Endothelial cell of umbilical vein (primary cell): ENCODE measurements around the gene LRSAM1. TPM values are rescaled to one million over a fixed set of nuclear protein-coding genes. Genes with fewer than 3 reads are reported as not detected.

Experiments used
- BruUV-seq: library from RNA; stranded (reverse); fragments of 400-500 nt; replicated peaks from 2 replicates; lab custom pipeline; 2021; lab: Mats Ljungman, UMichigan
- CTCF ChIA-PET: fragments of 300-600, 350-600 bp; sonication (Branson Sonifier 250); formaldehyde crosslinking; loops from one replicate; lab custom pipeline; 2021; ENCODE audit warnings: antibody characterized with exemption, inconsistent platforms; lab: Charles Lee
- POLR2A ChIA-PET: fragments of 300-600, 350-600 bp; sonication (Branson Sonifier 250); formaldehyde crosslinking; loops from one replicate; lab custom pipeline; 2021; ENCODE audit warnings: antibody characterized with exemption, inconsistent platforms; lab: Charles Lee
- DNase-seq: peaks from one replicate; pipeline ENCODE4 v3.0.0-alpha.2; 2011; ENCODE audit warnings: low read depth, low spot score
- FAIRE-seq: peaks from 2 replicates; lab custom pipeline; 2011; peaks lifted over from hg19 to GRCh38; lab: Jason Lieb, UNC
- H2AFZ ChIP-seq: 2 replicates; pipeline ENCODE4 v1.6.0; 2012; ENCODE audit warnings: low read depth, low read length, control low read depth, inconsistent platforms
- H3K27ac ChIP-seq: 2 replicates; pipeline ENCODE4 v1.5.1; 2011; ENCODE audit warnings: low read depth, mild to moderate bottlenecking, control low read depth, low read length, moderate library complexity; ENCODE audit not compliant: insufficient read depth
- H3K27me3 ChIP-seq, 2 experiments: 2 replicates each; pipeline versions ENCODE4 v1.6.0 to v1.6.1; 2011; ENCODE audit warnings: low read length in 2 of 2, mixed read lengths in 1 of 2; ENCODE audit not compliant: control insufficient read depth in 2 of 2, insufficient read depth in 2 of 2
- H3K36me3 ChIP-seq, 2 experiments: 2 replicates in 1 of 2; 3 replicates in 1 of 2; pipeline ENCODE4 v1.5.1; 2011; ENCODE audit warnings: low read length in 2 of 2, mild to moderate bottlenecking in 1 of 2, moderate library complexity in 1 of 2; ENCODE audit not compliant: control insufficient read depth in 2 of 2, insufficient read depth in 2 of 2; ENCODE audit errors: extremely low read depth in 1 of 2
- H3K4me1 ChIP-seq: 3 replicates; pipeline ENCODE4 v1.5.1; 2011; ENCODE audit warnings: mild to moderate bottlenecking, low read length; ENCODE audit not compliant: control insufficient read depth, insufficient read depth; ENCODE audit errors: extremely low read depth
- H3K4me2 ChIP-seq: 2 replicates; pipeline ENCODE4 v1.6.1; 2011; ENCODE audit warnings: low read length, control low read depth, mixed read lengths; ENCODE audit not compliant: insufficient read depth
- H3K4me3 ChIP-seq, 3 experiments: fragments of 200-600 bp in 1 of 3; sonication (generic), shearing (Covaris generic) in 1 of 3; replicated peaks in 1 of 3; 2 replicates each; pipeline ENCODE4 v1.5.1; 2011 to 2016; ENCODE audit warnings: control low read depth in 3 of 3, low read length in 3 of 3, mild to moderate bottlenecking in 2 of 3, inconsistent platforms in 1 of 3, low read depth in 1 of 3, moderate library complexity in 1 of 3; ENCODE audit not compliant: insufficient read depth in 1 of 3
- H3K79me2 ChIP-seq: 2 replicates; pipeline ENCODE4 v1.6.0; 2012; ENCODE audit warnings: low read length, inconsistent platforms; ENCODE audit not compliant: control insufficient read depth, insufficient read depth
- H3K9ac ChIP-seq: replicated peaks from 2 replicates; pipeline ENCODE3; 2011; ENCODE audit warnings: low read length, control low read depth; ENCODE audit not compliant: insufficient read depth; ENCODE audit errors: extremely low read depth
- H3K9me1 ChIP-seq: replicated peaks from 3 replicates; pipeline ENCODE4 v1.6.0; 2011; ENCODE audit warnings: mild to moderate bottlenecking, low read length; ENCODE audit not compliant: control insufficient read depth, insufficient read depth; ENCODE audit errors: extremely low read depth
- H3K9me3 ChIP-seq: replicated peaks from 2 replicates; pipeline ENCODE4 v1.5.1; 2012; ENCODE audit warnings: low read length, inconsistent platforms; ENCODE audit not compliant: control insufficient read depth, insufficient read depth
- H4K20me1 ChIP-seq: replicated peaks from 2 replicates; pipeline ENCODE3; 2011; ENCODE audit warnings: mild to moderate bottlenecking, low read length; ENCODE audit not compliant: control insufficient read depth, insufficient read depth; ENCODE audit errors: extremely low read depth
- EZH2 ChIP-seq: IDR thresholded peaks from 2 replicates; pipeline ENCODE4 v1.6.1; 2012; ENCODE audit warnings: borderline replicate concordance, low read depth, mild to moderate bottlenecking, moderate library complexity, low read length, inconsistent platforms; ENCODE audit not compliant: severe bottlenecking
- JUN ChIP-seq: IDR thresholded peaks from 2 replicates; pipeline ENCODE4 v1.6.1; 2011; ENCODE audit warnings: borderline replicate concordance, low read depth; ENCODE audit not compliant: insufficient read length, insufficient read depth
- MYC ChIP-seq: IDR thresholded peaks from one replicate; pipeline ENCODE4 v1.6.1; 2011; ENCODE audit warnings: mild to moderate bottlenecking, low read depth, low read length
- POLR2A ChIP-seq: IDR thresholded peaks from 2 replicates; pipeline ENCODE4 v1.6.1; 2012; ENCODE audit warnings: low read depth, mild to moderate bottlenecking, control low read depth, low read length
- POLR2AphosphoS5 ChIP-seq: IDR thresholded peaks from 2 replicates; pipeline ENCODE4 v1.6.1; 2012; ENCODE audit warnings: low read depth, mild to moderate bottlenecking, control low read depth, low read length, moderate library complexity; ENCODE audit not compliant: insufficient read depth
- dilution Hi-C: fragments of 300-500 bp; cut with MboI; formaldehyde crosslinking; loops from one replicate; pipeline ENCODE4 v1.15.0; 2019; ENCODE audit warnings: low sequenced_read_pairs; ENCODE audit not compliant: extremely low pct_ligation_motif_present
- intact Hi-C: fragments of 100-400 bp; cut with micrococcal nuclease; formaldehyde crosslinking; loops from one replicate; pipeline ENCODE4 v1.10.0; 2022
- polyA plus RNA-seq, 4 experiments: library from polyadenylated mRNA; depleted of rRNA in 3 of 4; stranded (reverse) in 3 of 4; unstranded in 1 of 4; fragments of >200 nt; gene quantifications; 2 replicates each; pipeline versions ENCODE4 v1.2.1 to v1.2.3, GENCODE V29; 2011 to 2012; ENCODE audit warnings: missing spikeins in 1 of 4
- total RNA-seq: library from RNA; stranded (reverse); gene quantifications from 2 replicates; pipeline ENCODE4 v1.2.3, GENCODE V29; 2021
- TF ChIP-seq, protein P1 (sequence below), 2 donors: IDR thresholded peaks; 1 replicate in 1 of 2; 2 replicates in 1 of 2; pipeline ENCODE4 v1.5.1; 2011; ENCODE audit warnings: low read length in 2 of 2, mild to moderate bottlenecking in 2 of 2, moderate library complexity in 2 of 2, control low read depth in 1 of 2, inconsistent platforms in 1 of 2, low read depth in 1 of 2; ENCODE audit not compliant: insufficient read depth in 1 of 2; ENCODE audit errors: extremely low read depth in 1 of 2
- TF ChIP-seq, protein P2 (sequence below): IDR thresholded peaks from 2 replicates; pipeline ENCODE4 v1.6.1; 2011; ENCODE audit not compliant: insufficient read depth, insufficient read length

The LRSAM1 gene
- total and polyA plus RNA-seq, 2 donors (not counting 3 experiments of a cell fraction or from before 2014, with no cell fraction given) = 10.8 to 18.9 TPM

DNA sequence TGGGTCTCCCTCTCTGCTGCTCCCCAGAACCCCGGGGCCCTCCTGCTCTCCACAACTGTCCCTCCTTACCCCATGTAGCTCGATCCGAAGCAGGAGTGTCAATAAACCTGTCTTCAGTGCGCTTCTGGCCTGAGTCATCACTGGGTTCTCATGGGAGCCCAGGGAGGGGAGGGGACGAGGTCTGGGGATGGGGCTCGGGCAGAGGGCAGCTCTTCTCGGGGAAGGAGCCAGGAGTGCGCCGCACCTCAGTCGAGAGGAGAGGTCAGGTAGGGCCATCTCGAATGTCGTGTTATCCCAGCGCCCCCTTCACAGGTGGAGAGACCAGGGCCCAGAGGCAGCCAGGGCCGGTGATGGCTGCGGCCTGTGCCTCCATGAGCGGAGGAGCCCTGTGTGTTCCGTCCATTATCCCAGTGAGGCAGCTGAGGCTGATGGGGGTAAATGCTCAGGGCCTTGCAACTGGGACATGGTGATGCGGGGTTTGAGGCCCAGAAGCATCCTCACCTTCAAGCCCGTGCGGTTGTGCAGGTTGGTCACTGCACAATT is 52.1 kb downstream of the LRSAM1 start:
- Histone ChIP-seq H2AFZ (no peak overlapping the region), H3K27me3 (no peaks in the 10 kb centered on the region), H4K20me1 (no peaks in the 10 kb centered on the region), H3K4me2 (no peak overlapping the region), H3K79me2 (peaks cover 1% of the 10 kb centered on the region), H3K4me3 (no peak overlapping the region), H3K36me3 (peaks cover 16 to 27% of the 10 kb centered on the region in 2 experiments), H3K27ac (no peak overlapping the region), H3K9ac (no peak overlapping the region), H3K9me3 (no peaks in the 10 kb centered on the region), H3K9me1 (no peaks in the 10 kb centered on the region), H3K4me1 (no peaks in the 10 kb centered on the region)
- ChIA-PET CTCF (interaction anchor here (0.6 to 4.6 kb wide), 20 partner anchors 14 to 421 kb away, joined by 3 to 96 read pairs (median 3); partner anchors contain the start of genes STXBP1 and TOR2A), POLR2A (no interaction called here)
- TF ChIP-seq, protein P1, sequence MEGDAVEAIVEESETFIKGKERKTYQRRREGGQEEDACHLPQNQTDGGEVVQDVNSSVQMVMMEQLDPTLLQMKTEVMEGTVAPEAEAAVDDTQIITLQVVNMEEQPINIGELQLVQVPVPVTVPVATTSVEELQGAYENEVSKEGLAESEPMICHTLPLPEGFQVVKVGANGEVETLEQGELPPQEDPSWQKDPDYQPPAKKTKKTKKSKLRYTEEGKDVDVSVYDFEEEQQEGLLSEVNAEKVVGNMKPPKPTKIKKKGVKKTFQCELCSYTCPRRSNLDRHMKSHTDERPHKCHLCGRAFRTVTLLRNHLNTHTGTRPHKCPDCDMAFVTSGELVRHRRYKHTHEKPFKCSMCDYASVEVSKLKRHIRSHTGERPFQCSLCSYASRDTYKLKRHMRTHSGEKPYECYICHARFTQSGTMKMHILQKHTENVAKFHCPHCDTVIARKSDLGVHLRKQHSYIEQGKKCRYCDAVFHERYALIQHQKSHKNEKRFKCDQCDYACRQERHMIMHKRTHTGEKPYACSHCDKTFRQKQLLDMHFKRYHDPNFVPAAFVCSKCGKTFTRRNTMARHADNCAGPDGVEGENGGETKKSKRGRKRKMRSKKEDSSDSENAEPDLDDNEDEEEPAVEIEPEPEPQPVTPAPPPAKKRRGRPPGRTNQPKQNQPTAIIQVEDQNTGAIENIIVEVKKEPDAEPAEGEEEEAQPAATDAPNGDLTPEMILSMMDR (IDR thresholded peaks at IDR 0.05; ENCODE audit: extremely low read depth in 1 of 2, insufficient read depth in 1 of 2, low read depth in 1 of 2, low read length in 2 of 2) = no peak
- no peak for TF ChIP-seq POLR2A
- TF ChIP-seq, protein P2, sequence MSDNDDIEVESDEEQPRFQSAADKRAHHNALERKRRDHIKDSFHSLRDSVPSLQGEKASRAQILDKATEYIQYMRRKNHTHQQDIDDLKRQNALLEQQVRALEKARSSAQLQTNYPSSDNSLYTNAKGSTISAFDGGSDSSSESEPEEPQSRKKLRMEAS = no peak
- no peak for TF ChIP-seq MYC
- TF ChIP-seq EZH2 = no peak
- TF ChIP-seq JUN = no peak
- no peak for TF ChIP-seq POLR2AphosphoS5
- DNase-seq = no peak
- BruUV-seq = no TSS peak
- intact Hi-C loops (loop anchor here (5.0 kb wide), 1 partner anchor 414 kb away; the partner anchor contains the start of gene ST6GALNAC4), dilution Hi-C loops (no loop called here)
- no peak for FAIRE-seq
